Neuronal stem cell (in vitro differentiated cells): ENCODE measurements around the gene MSH2.

Source experiments
- DNase-seq: peaks from one replicate; pipeline ENCODE4 v3.0.0-alpha.2; 2013; ENCODE audit warnings: low spot score
- H2AFZ ChIP-seq: one replicate; pipeline ENCODE4 v1.6.1; 2013; ENCODE audit warnings: mild to moderate bottlenecking, low read length, inconsistent platforms
- H2AK5ac ChIP-seq: 2 replicates; pipeline ENCODE4 v1.6.1; 2013; ENCODE audit warnings: low read depth, mild to moderate bottlenecking, inconsistent platforms, low read length, moderate library complexity, mixed read lengths
- H2BK120ac ChIP-seq: 2 replicates; pipeline ENCODE4 v1.6.1; 2013; ENCODE audit warnings: low read depth, mild to moderate bottlenecking, inconsistent platforms, low read length, moderate library complexity, mixed read lengths
- H2BK12ac ChIP-seq: one replicate; pipeline ENCODE4 v1.6.1; 2013; ENCODE audit warnings: low read length, inconsistent platforms
- H2BK15ac ChIP-seq: 2 replicates; pipeline ENCODE4 v1.6.1; 2013; ENCODE audit warnings: mild to moderate bottlenecking, low read length, inconsistent platforms, mixed read lengths
- H2BK5ac ChIP-seq: one replicate; pipeline ENCODE4 v1.6.1; 2013; ENCODE audit warnings: inconsistent platforms, mild to moderate bottlenecking, low read length, moderate library complexity
- H3K14ac ChIP-seq: one replicate; pipeline ENCODE4 v1.6.1; 2013; ENCODE audit warnings: low read length, inconsistent platforms
- H3K18ac ChIP-seq: 2 replicates; pipeline ENCODE4 v1.6.1; 2013; ENCODE audit warnings: low read length, inconsistent platforms
- H3K23ac ChIP-seq: 2 replicates; pipeline ENCODE4 v1.6.1; 2013; ENCODE audit warnings: low read depth, mild to moderate bottlenecking, mixed read lengths, low read length, inconsistent platforms; ENCODE audit not compliant: poor library complexity
- H3K27ac ChIP-seq: replicated peaks from 3 replicates; pipeline ENCODE4 v1.5.1; 2013; ENCODE audit warnings: low read length, inconsistent platforms
- H3K27me3 ChIP-seq, 3 experiments: 2 replicates each; pipeline ENCODE4 v1.6.1; 2013; ENCODE audit warnings: low read length in 3 of 3, mild to moderate bottlenecking in 2 of 3, inconsistent platforms in 1 of 3, low read depth in 1 of 3, mixed read lengths in 1 of 3, moderate library complexity in 1 of 3; ENCODE audit not compliant: control insufficient read depth in 3 of 3, insufficient read depth in 3 of 3
- H3K36me3 ChIP-seq, 2 donors: replicated peaks in 1 of 2; 2 replicates each; pipeline ENCODE4 v1.6.1; 2013; ENCODE audit warnings: low read length in 2 of 2; ENCODE audit not compliant: control insufficient read depth in 2 of 2, insufficient read depth in 2 of 2
- H3K4ac ChIP-seq: 2 replicates; pipeline ENCODE4 v1.6.1; 2013; ENCODE audit warnings: inconsistent platforms, mild to moderate bottlenecking, low read length, moderate library complexity
- H3K4me1 ChIP-seq, 2 donors: 1 replicate in 1 of 2; 2 replicates in 1 of 2; pipeline ENCODE4 v1.6.1; 2013; ENCODE audit warnings: low read length in 2 of 2, low read depth in 1 of 2; ENCODE audit not compliant: control insufficient read depth in 2 of 2, insufficient read depth in 1 of 2
- H3K4me2 ChIP-seq: one replicate; pipeline ENCODE4 v1.6.1; 2013; ENCODE audit warnings: mild to moderate bottlenecking, low read length, inconsistent platforms; ENCODE audit not compliant: insufficient read depth, poor library complexity, severe bottlenecking
- H3K4me3 ChIP-seq, 2 donors: 2 replicates each; pipeline ENCODE4 v1.5.1; 2013; ENCODE audit warnings: low read length in 2 of 2, mild to moderate bottlenecking in 2 of 2, inconsistent platforms in 1 of 2, moderate library complexity in 1 of 2
- H3K79me1 ChIP-seq: one replicate; pipeline ENCODE4 v1.6.1; 2013; ENCODE audit warnings: low read depth, mild to moderate bottlenecking, inconsistent platforms, low read length, moderate library complexity
- H3K9ac ChIP-seq: one replicate; pipeline ENCODE4 v1.6.1; 2013; ENCODE audit warnings: mild to moderate bottlenecking, low read depth, low read length, inconsistent platforms; ENCODE audit not compliant: poor library complexity
- H3K9me3 ChIP-seq, 2 donors: replicated peaks in 1 of 2; 2 replicates each; pipeline versions ENCODE3 to v1.6.1; 2013; ENCODE audit warnings: low read length in 2 of 2, mild to moderate bottlenecking in 2 of 2, inconsistent platforms in 1 of 2, low read depth in 1 of 2, mixed read lengths in 1 of 2, moderate library complexity in 1 of 2; ENCODE audit not compliant: control insufficient read depth in 2 of 2, insufficient read depth in 1 of 2
- H4K8ac ChIP-seq: one replicate; pipeline ENCODE4 v1.6.1; 2013; ENCODE audit warnings: low read depth, mild to moderate bottlenecking, inconsistent platforms, low read length, moderate library complexity
- H4K91ac ChIP-seq: one replicate; pipeline ENCODE4 v1.6.1; 2013; ENCODE audit warnings: low read length, low read depth, mild to moderate bottlenecking, inconsistent platforms; ENCODE audit not compliant: poor library complexity
- WGBS, 2 donors: extraction: QIAGEN DNeasy Blood & Tissue Kit; methylation state at CpG; one replicate each; pipeline ENCODE4 v1.1.7; 2013; ENCODE audit warnings: missing lambda C conversion rate in 2 of 2, mixed read lengths in 1 of 2; ENCODE audit not compliant: insufficient read length in 2 of 2, insufficient replicate concordance in 1 of 2; ENCODE audit errors: extremely low coverage in 2 of 2; 5-methylcytosine and 5-hydroxymethylcytosine counted together

Gene MSH2

GRCh38 chr2:47486841-47487497, 84.0 kb downstream of the MSH2 start:
- no peak overlapping the region for H2AK5ac ChIP-seq
- no peak for DNase-seq
- H2BK120ac ChIP-seq = no peak overlapping the region
- no peaks in the 10 kb centered on the region for H3K27me3 ChIP-seq
- no peak overlapping the region for H3K18ac ChIP-seq
- no peak overlapping the region for H3K4me2 ChIP-seq
- no peak overlapping the region for H2AFZ ChIP-seq
- H4K8ac ChIP-seq = no peak overlapping the region
- H3K36me3 ChIP-seq = peaks cover 5 to 62% of the 10 kb centered on the region in 2 donors
- H3K4me1 ChIP-seq = no peaks in the 10 kb centered on the region
- H3K27ac ChIP-seq = no peak overlapping the region
- no peak overlapping the region for H4K91ac ChIP-seq
- H2BK12ac ChIP-seq = no peak overlapping the region
- no CpG with 5 or more reads among the region's 2 CpGs for WGBS, 2 donors
- no peak overlapping the region for H3K23ac ChIP-seq
- no peaks in the 10 kb centered on the region for H3K79me1 ChIP-seq
- H3K14ac ChIP-seq = no peak overlapping the region
- no peak overlapping the region for H3K4me3 ChIP-seq
- H3K9ac ChIP-seq = no peak overlapping the region
- no peaks in the 10 kb centered on the region for H3K9me3 ChIP-seq
- no peak overlapping the region for H2BK5ac ChIP-seq
- no peak overlapping the region for H2BK15ac ChIP-seq
- H3K4ac ChIP-seq = no peak overlapping the region

GRCh38 chr2:47487498-47487875, 84.5 kb downstream of the MSH2 start:
- no peaks in the 10 kb centered on the region for H3K4me1 ChIP-seq
- no peak overlapping the region for H3K14ac ChIP-seq
- no peak overlapping the region for H3K4me2 ChIP-seq
- H3K27me3 ChIP-seq = no peaks in the 10 kb centered on the region
- no peak overlapping the region for H3K27ac ChIP-seq
- no peak overlapping the region for H3K4ac ChIP-seq
- no peaks in the 10 kb centered on the region for H3K79me1 ChIP-seq
- H2AK5ac ChIP-seq = no peak overlapping the region
- H3K9me3 ChIP-seq = no peaks in the 10 kb centered on the region
- no peak for DNase-seq
- H2BK12ac ChIP-seq = no peak overlapping the region
- H2AFZ ChIP-seq = no peak overlapping the region
- no peak overlapping the region for H3K18ac ChIP-seq
- H3K23ac ChIP-seq = no peak overlapping the region
- H4K8ac ChIP-seq = no peak overlapping the region
- no peak overlapping the region for H3K4me3 ChIP-seq
- WGBS, 2 donors = no CpG with 5 or more reads among the region's 1 CpG
- H3K36me3 ChIP-seq = peaks cover 5 to 56% of the 10 kb centered on the region in 2 donors
- H4K91ac ChIP-seq = no peak overlapping the region
- H2BK5ac ChIP-seq = no peak overlapping the region
- H3K9ac ChIP-seq = no peak overlapping the region
- no peak overlapping the region for H2BK15ac ChIP-seq
- H2BK120ac ChIP-seq = no peak overlapping the region

- no peak for DNase-seq
- no CpG with 5 or more reads among the region's 9 CpGs for WGBS, 2 donors
Measured at GRCh38 chr2:47488870-47489584, 86.1 kb downstream of the MSH2 start.

GRCh38 chr2:47490406-47490805, 87.5 kb downstream of the MSH2 start:
- Histone ChIP-seq H3K14ac (no peak overlapping the region), H2BK12ac (no peak overlapping the region), H2AFZ (no peak overlapping the region), H2BK5ac (no peak overlapping the region), H3K4me1 (no peaks in the 10 kb centered on the region), H3K79me1 (no peaks in the 10 kb centered on the region), H2AK5ac (no peak overlapping the region), H3K18ac (no peak overlapping the region), H2BK15ac (no peak overlapping the region), H4K8ac (no peak overlapping the region), H3K27me3 (no peaks in the 10 kb centered on the region), H3K4me3 (no peak overlapping the region), H2BK120ac (no peak overlapping the region), H3K4me2 (no peak overlapping the region), H3K27ac (no peak overlapping the region), H3K23ac (no peak overlapping the region), H3K36me3 (peaks cover 0 to 27% of the 10 kb centered on the region in 2 donors), H4K91ac (no peak overlapping the region), H3K4ac (no peak overlapping the region), H3K9me3 (peaks cover 0 to 2% of the 10 kb centered on the region in 2 donors), H3K9ac (no peak overlapping the region)
- no peak for DNase-seq
- no CpG with 5 or more reads among the region's 6 CpGs for WGBS, 2 donors

More at GRCh38 chr2:47488870-47489584, 86.1 kb downstream of the MSH2 start:
- H4K8ac ChIP-seq = no peak overlapping the region
- H3K4me3 ChIP-seq = no peak overlapping the region
- H3K27me3 ChIP-seq = no peaks in the 10 kb centered on the region
- H2BK120ac ChIP-seq = no peak overlapping the region
- H2BK15ac ChIP-seq = no peak overlapping the region
- no peaks in the 10 kb centered on the region for H3K79me1 ChIP-seq
- H2AFZ ChIP-seq = no peak overlapping the region
- H2AK5ac ChIP-seq = no peak overlapping the region
- H3K27ac ChIP-seq = no peak overlapping the region
- H3K23ac ChIP-seq = no peak overlapping the region
- no peak overlapping the region for H2BK12ac ChIP-seq
- no peak overlapping the region for H3K18ac ChIP-seq
- no peak overlapping the region for H3K4me2 ChIP-seq
- no peak overlapping the region for H3K4ac ChIP-seq
- H3K14ac ChIP-seq = no peak overlapping the region
- no peaks in the 10 kb centered on the region for H3K4me1 ChIP-seq
- no peak overlapping the region for H3K9ac ChIP-seq
- H4K91ac ChIP-seq = no peak overlapping the region
- H3K9me3 ChIP-seq = peaks cover 0 to 2% of the 10 kb centered on the region in 2 donors
- H3K36me3 ChIP-seq = peaks cover 5 to 41% of the 10 kb centered on the region in 2 donors
- no peak overlapping the region for H2BK5ac ChIP-seq
